ENCODE data around the gene GJC2.

DNA sequence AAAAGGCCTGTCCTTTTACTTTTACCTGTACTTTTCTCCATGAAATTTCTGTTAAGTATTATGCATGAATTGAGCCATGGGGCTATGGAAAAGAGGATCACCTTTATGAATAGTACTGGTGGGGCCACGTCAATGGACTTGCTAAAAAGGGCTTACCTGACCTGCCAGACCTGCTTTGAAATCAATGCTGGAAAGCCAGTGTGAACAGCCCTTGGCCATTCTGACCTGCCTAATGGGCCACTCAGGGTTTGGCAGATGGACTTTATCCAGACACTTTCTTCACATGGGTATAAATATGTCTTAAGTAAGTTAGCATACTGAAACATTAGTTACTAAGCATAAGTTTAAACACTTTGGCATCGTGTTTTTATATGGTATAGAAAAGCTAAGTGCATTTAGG, 18.0 kb upstream of the GJC2 start:
- TF ChIP-seq, protein P1, sequence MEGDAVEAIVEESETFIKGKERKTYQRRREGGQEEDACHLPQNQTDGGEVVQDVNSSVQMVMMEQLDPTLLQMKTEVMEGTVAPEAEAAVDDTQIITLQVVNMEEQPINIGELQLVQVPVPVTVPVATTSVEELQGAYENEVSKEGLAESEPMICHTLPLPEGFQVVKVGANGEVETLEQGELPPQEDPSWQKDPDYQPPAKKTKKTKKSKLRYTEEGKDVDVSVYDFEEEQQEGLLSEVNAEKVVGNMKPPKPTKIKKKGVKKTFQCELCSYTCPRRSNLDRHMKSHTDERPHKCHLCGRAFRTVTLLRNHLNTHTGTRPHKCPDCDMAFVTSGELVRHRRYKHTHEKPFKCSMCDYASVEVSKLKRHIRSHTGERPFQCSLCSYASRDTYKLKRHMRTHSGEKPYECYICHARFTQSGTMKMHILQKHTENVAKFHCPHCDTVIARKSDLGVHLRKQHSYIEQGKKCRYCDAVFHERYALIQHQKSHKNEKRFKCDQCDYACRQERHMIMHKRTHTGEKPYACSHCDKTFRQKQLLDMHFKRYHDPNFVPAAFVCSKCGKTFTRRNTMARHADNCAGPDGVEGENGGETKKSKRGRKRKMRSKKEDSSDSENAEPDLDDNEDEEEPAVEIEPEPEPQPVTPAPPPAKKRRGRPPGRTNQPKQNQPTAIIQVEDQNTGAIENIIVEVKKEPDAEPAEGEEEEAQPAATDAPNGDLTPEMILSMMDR (IDR thresholded peaks at IDR 0.05) = no peak
- TF ChIP-seq EP300 (IDR thresholded peaks at IDR 0.05) = no peak

Measured in tibial nerve (tissue), 4 donors.